B cell (primary cell): ENCODE results near the gene RBP2.

Experiments
- CTCF ChIP-seq: fragments of 200-600 bp; IDR thresholded peaks from one replicate; pipeline ENCODE4 v1.8.0; 2022; ENCODE audit warnings: antibody characterized with exemption, mild to moderate bottlenecking
- EZH2 ChIP-seq: IDR thresholded peaks from 2 replicates; pipeline ENCODE4 v1.6.1; 2012; ENCODE audit warnings: borderline replicate concordance, low read depth, mild to moderate bottlenecking, moderate library complexity, low read length; ENCODE audit not compliant: insufficient read depth, poor library complexity, severe bottlenecking

GRCh38 chr3:139450159-139450558, 26.2 kb downstream of the RBP2 start:
- TF ChIP-seq CTCF = no peak
- no peak for TF ChIP-seq EZH2
